PC-3 (cell line): ENCODE results near the gene MSMO1. TPM values are rescaled to one million over a fixed set of nuclear protein-coding genes. Genes with fewer than 3 reads are reported as not detected.
A peak's percentile ranks its signal among the peaks of the same experiment; 100 is the strongest.

Source experiments
- ATAC-seq: fragments of 200-7000 bp; cut with Tn5 transposase; 2 replicates; pipeline ENCODE4 v1.9.1; 2020; ENCODE audit warnings: mild to moderate bottlenecking, moderate library complexity
- BruUV-seq: library from RNA; stranded (reverse); fragments of 400-500 nt; replicated peaks from 2 replicates; lab custom pipeline; 2021; lab: Mats Ljungman, UMichigan
- CTCF ChIA-PET: fragments of 300-600 bp; sonication (Branson Sonifier 250); formaldehyde crosslinking; loops from one replicate; lab custom pipeline; 2022; ENCODE audit warnings: antibody characterized with exemption; lab: Charles Lee
- POLR2A ChIA-PET: fragments of 300-600 bp; sonication (Branson Sonifier 250); formaldehyde crosslinking; loops from one replicate; lab custom pipeline; 2022; ENCODE audit warnings: antibody characterized with exemption; ENCODE audit not compliant: unreplicated experiment; lab: Charles Lee
- DNase-seq: peaks from one replicate; pipeline ENCODE4 v3.0.0-alpha.2; 2015
- H2AFZ ChIP-seq: fragments of 300-600 bp; sonication (generic); 2 replicates; pipeline ENCODE4 v1.6.0; 2016; ENCODE audit warnings: antibody characterized with exemption, low read length
- H3F3A ChIP-seq: fragments of 300-600 bp; sonication (generic); one replicate; pipeline ENCODE4 v1.6.0; 2017; ENCODE audit warnings: antibody characterized with exemption, low read length, control low read depth, mild to moderate bottlenecking; ENCODE audit not compliant: unreplicated experiment
- H3K27ac ChIP-seq: fragments of 300-600 bp; sonication (generic); 2 replicates; pipeline ENCODE4 v1.5.1; 2016; ENCODE audit warnings: mild to moderate bottlenecking, low read length
- H3K27me3 ChIP-seq: fragments of 300-600 bp; sonication (generic); 2 replicates; pipeline ENCODE4 v1.6.1; 2016; ENCODE audit warnings: low read length, mixed read lengths
- H3K36me3 ChIP-seq: fragments of 300-600 bp; sonication (generic); 2 replicates; pipeline ENCODE4 v1.6.1; 2016; ENCODE audit warnings: low read depth, mixed run types, low read length, mixed read lengths
- H3K4me1 ChIP-seq: fragments of 300-600 bp; sonication (generic); 2 replicates; pipeline ENCODE4 v1.5.1; 2016; ENCODE audit warnings: low read length; ENCODE audit not compliant: insufficient read depth
- H3K4me2 ChIP-seq: fragments of 300-600 bp; sonication (generic); 2 replicates; pipeline ENCODE4 v1.6.0; 2016; ENCODE audit warnings: low read length
- H3K4me3 ChIP-seq: fragments of 300-600 bp; sonication (generic); 2 replicates; pipeline ENCODE4 v1.5.1; 2016; ENCODE audit warnings: mild to moderate bottlenecking, low read length, mixed read lengths
- H3K79me2 ChIP-seq: fragments of 300-600 bp; sonication (generic); 2 replicates; pipeline ENCODE4 v1.6.1; 2017; ENCODE audit warnings: low read length, mixed read lengths
- H3K9ac ChIP-seq: fragments of 300-600 bp; sonication (generic); 2 replicates; pipeline ENCODE4 v1.6.0; 2016; ENCODE audit warnings: mild to moderate bottlenecking, low read length
- H3K9me2 ChIP-seq: fragments of 300-600 bp; sonication (generic); replicated peaks from 2 replicates; pipeline ENCODE4 v1.6.1; 2016; ENCODE audit warnings: mixed run types, low read length, mixed read lengths
- H3K9me3 ChIP-seq: fragments of 300-600 bp; sonication (generic); 2 replicates; pipeline ENCODE4 v1.6.1; 2016; ENCODE audit warnings: low read length, mixed read lengths
- H4K20me1 ChIP-seq: fragments of 300-600 bp; sonication (generic); 2 replicates; pipeline ENCODE4 v1.6.1; 2016; ENCODE audit warnings: low read length, mixed read lengths
- CTCF ChIP-seq: fragments of 300-600 bp; sonication (generic); conservative IDR thresholded peaks from 2 replicates; pipeline ENCODE4 v1.5.1; 2017; ENCODE audit warnings: antibody characterized with exemption, low read depth, mild to moderate bottlenecking, low read length
- EZH2 ChIP-seq: fragments of 300-600 bp; sonication (generic); IDR thresholded peaks from one replicate; pipeline ENCODE4 v1.6.1; 2017; ENCODE audit warnings: antibody characterized with exemption, mild to moderate bottlenecking, low read length; ENCODE audit not compliant: unreplicated experiment
- EZH2phosphoT487 ChIP-seq: fragments of 300-600 bp; sonication (generic); IDR thresholded peaks from 2 replicates; pipeline ENCODE4 v1.6.1; 2018; ENCODE audit warnings: mild to moderate bottlenecking, antibody characterized with exemption, low read length, borderline replicate concordance
- intact Hi-C: fragments of 100-400 bp; cut with micrococcal nuclease; formaldehyde crosslinking; loops from 2 replicates; pipeline ENCODE4 v1.9.0; 2023
- total RNA-seq: library from RNA; depleted of rRNA; stranded (reverse); fragments of >200 nt; gene quantifications from 2 replicates; pipeline ENCODE4 v1.2.3, GENCODE V29; 2014

The MSMO1 gene
- total RNA-seq, 1 experiment from 2014 or later = 37.6 TPM

GRCh38 chr4:165328101-165328425, 594 bp downstream of the MSMO1 start:
- ChIA-PET POLR2A (interaction anchor here (0.8 kb wide), 1 partner anchor 21 kb away, joined by 3 read pairs; no protein-coding TSS in a partner anchor), CTCF (interaction anchor here (1.6 kb wide), 1 partner anchor 197 kb away, joined by 5 read pairs; no protein-coding TSS in a partner anchor)
- peaks cover 17% of the 10 kb centered on the region for H3K4me1 ChIP-seq

DNA sequence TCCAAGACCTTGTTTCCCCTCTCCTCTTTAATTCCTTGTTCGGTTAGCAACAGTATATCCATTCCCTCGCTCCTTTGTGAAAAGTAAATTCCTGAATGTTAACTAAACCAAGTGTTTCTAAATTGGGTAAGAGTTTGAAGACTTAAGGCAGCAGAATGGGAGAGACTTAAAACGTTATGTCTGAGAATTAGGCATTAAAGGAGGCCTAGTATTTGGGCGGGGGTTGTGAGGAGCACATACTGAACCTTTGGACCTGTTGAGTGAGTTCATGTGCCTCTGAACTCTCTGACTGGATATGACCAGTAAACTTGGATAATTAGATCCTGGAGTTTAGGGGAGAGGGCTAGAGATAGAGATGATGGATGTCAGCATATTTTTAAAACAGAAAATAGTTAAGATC, 1.2 kb downstream of the MSMO1 start:
- H3K36me3 ChIP-seq = peaks cover 15% of the 10 kb centered on the region; the same call in 1 of the 2 replicates
- no peak overlapping the region for H2AFZ ChIP-seq
- peak overlapping the region; percentile 83 for H3K4me2 ChIP-seq
- no peak for TF ChIP-seq EZH2
- no peak for TF ChIP-seq CTCF
- no peak for TF ChIP-seq EZH2phosphoT487
- H4K20me1 ChIP-seq = 0 out of 2 replicates have a peak, but pooled peaks cover 13% of the 10 kb centered on the region
- H3K9me2 ChIP-seq = no peaks in the 10 kb centered on the region
- H3F3A ChIP-seq = no peaks in the 10 kb centered on the region
- peak overlapping the region; percentile 85; the same call in 1 of the 2 replicates for H3K9ac ChIP-seq
- H3K4me1 ChIP-seq = peaks cover 17% of the 10 kb centered on the region
- ATAC-seq (no peak), DNase-seq (no peak)
- no peaks in the 10 kb centered on the region for H3K27me3 ChIP-seq
- intact Hi-C loops = loop anchor here (5.0 kb wide), 2 partner anchors 196 to 216 kb away; partner anchors contain the start of gene TMEM192
- CTCF ChIA-PET = no interaction called here
- H3K4me3 ChIP-seq = peak overlapping the region; percentile 96
- no peaks in the 10 kb centered on the region for H3K9me3 ChIP-seq
- POLR2A ChIA-PET = interaction anchor here (0.8 kb wide), 1 partner anchor 21 kb away, joined by 3 read pairs; no protein-coding TSS in a partner anchor
- BruUV-seq = no TSS peak
- no peak overlapping the region for H3K27ac ChIP-seq
- H3K79me2 ChIP-seq = peaks cover 59% of the 10 kb centered on the region

More at GRCh38 chr4:165328101-165328425, 594 bp downstream of the MSMO1 start:
- H3F3A ChIP-seq = no peaks in the 10 kb centered on the region
- H3K27ac ChIP-seq = peak overlapping the region; percentile 54
- intact Hi-C loops = loop anchor here (5.0 kb wide), 2 partner anchors 196 to 216 kb away; partner anchors contain the start of gene TMEM192
- peak overlapping the region; percentile 73 for H2AFZ ChIP-seq
- no peaks in the 10 kb centered on the region for H3K9me3 ChIP-seq
- DNase-seq = no peak
- no peaks in the 10 kb centered on the region for H3K9me2 ChIP-seq
- peaks cover 9% of the 10 kb centered on the region; the same call in 1 of the 2 replicates for H3K36me3 ChIP-seq
- H4K20me1 ChIP-seq = 0 out of 2 replicates have a peak, but pooled peaks cover 13% of the 10 kb centered on the region
- H3K4me3 ChIP-seq = peak overlapping the region; percentile 96
- ATAC-seq = no peak
- H3K27me3 ChIP-seq = no peaks in the 10 kb centered on the region
- H3K4me2 ChIP-seq = peak overlapping the region; percentile 83
- H3K9ac ChIP-seq = peak overlapping the region; percentile 85
- TF ChIP-seq EZH2 = no peak
- no peak for TF ChIP-seq EZH2phosphoT487
- TF ChIP-seq CTCF = no peak
- BruUV-seq = no TSS peak
- H3K79me2 ChIP-seq = peaks cover 55% of the 10 kb centered on the region

DNA sequence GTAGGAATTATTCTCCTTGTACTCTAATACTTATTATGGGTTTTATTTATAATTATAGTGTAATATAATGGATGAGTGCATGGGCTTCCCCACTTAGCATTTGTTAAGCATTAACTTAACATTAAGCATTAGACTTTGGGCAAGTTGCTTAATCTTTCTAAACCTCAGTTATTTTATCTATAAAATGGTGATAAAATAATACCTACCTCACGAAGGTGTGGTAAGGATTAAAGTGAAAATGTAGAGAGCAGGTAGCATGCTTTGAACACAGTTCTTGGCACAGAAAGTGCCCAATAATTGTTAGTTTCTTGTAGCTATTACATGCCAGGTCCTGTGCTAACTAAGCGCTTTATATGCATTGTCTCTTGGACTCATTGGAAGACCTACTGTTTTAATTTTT, 2.6 kb downstream of the MSMO1 start:
- Histone ChIP-seq H3K9me2 (no peaks in the 10 kb centered on the region), H3K27ac (no peak overlapping the region), H3K79me2 (peaks cover 59% of the 10 kb centered on the region), H4K20me1 (0 out of 2 replicates have a peak, but pooled peaks cover 13% of the 10 kb centered on the region), H3K9me3 (no peaks in the 10 kb centered on the region), H3K9ac (no peak overlapping the region), H3K36me3 (peaks cover 20% of the 10 kb centered on the region), H3K4me1 (peaks cover 17% of the 10 kb centered on the region), H2AFZ (no peak overlapping the region), H3F3A (no peaks in the 10 kb centered on the region), H3K4me3 (no peak overlapping the region), H3K27me3 (no peaks in the 10 kb centered on the region), H3K4me2 (peak overlapping the region; percentile 12; the same call in 1 of the 2 replicates)
- DNase-seq = no peak
- ChIA-PET POLR2A (no interaction called here), CTCF (interaction anchor here (0.7 kb wide), 1 partner anchor 12 kb away, joined by 4 read pairs; no protein-coding TSS in a partner anchor)
- TF ChIP-seq EZH2 (no peak), EZH2phosphoT487 (no peak), CTCF (no peak)
- no TSS peak for BruUV-seq
- intact Hi-C loops = no loop called here
- no peak for ATAC-seq
